ENCODE measurements around the gene GLIS1.
"Not testable (repeated sequence)": the region's sequence is repeated elsewhere in the genome, so short reads cannot be mapped to it uniquely, and the experiment has no call there.

GLIS1 gene

DNA sequence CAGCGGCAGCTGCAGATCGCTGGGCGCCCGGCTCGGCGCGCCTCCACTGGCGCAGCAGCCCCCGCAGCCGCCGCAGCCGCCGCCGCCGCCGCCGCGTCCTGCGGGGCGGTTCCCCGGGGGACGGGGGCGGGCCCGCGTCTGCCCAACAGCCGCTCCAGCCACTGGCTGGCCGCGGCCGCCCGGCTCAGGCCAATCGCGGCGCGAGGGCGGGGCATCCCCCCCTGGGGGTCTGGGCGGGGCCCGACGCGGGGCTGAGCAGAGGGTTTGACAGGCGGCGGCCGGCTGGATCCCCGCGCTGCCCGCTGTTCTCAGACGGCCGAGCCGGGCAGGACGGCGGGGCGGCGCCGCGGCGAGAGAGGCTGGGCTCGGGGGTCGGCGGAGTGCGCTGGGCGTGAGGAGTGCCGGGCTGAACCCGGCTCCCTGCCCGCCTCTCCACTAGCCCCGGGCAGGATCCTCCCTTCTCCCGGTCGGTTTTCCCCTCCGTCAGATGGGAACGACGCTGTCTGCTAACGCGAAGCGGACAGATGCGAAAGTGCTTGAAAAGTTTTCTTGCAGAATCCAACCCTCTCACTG lies at the start of gene GLIS1:
GLIS1 (minus strand) TSS at position 56 of the 573 bp plus-strand sequence. CDS start 1,100 bp downstream, outside the sequence.
- DNase-seq (ENCODE audit: low read depth in 1 of 2, low spot score in 1 of 2): peak in 1 of 2 donors; percentile 17

DNA sequence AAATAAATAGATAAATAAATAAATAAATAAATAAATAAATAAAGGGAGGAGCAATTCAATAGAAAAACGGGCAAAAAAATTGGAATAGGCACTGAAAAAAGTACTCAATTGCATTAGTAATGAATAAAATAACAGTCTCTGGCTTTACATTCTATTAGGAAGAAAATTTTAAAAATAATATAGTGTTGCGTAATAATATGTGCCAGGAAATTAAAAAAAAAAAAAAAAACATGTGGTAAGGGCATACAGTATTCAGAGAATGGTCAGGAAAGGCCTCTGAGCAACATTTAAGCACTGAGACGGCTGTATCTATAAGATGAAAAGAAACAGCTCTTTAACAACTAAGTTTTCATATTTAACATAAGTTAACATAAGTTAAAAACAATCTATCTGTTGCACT lies 48.7 kb upstream of the GLIS1 start:
- DNase-seq (ENCODE audit: low read depth in 1 of 2, low spot score in 1 of 2): no peak

GRCh38 chr1:53783056-53783455 lies 44.1 kb upstream of the GLIS1 start:
- no peak for DNase-seq (ENCODE audit: low read depth in 1 of 2, low spot score in 1 of 2)

GRCh38 chr1:53781654-53782053 lies 42.7 kb upstream of the GLIS1 start:
- no peak for DNase-seq (ENCODE audit: low read depth in 1 of 2, low spot score in 1 of 2)

GRCh38 chr1:53777272-53777671 lies 38.3 kb upstream of the GLIS1 start:
- no peak for DNase-seq (ENCODE audit: low read depth in 1 of 2, low spot score in 1 of 2)

GRCh38 chr1:53771648-53772047 lies 32.7 kb upstream of the GLIS1 start:
- no peak for DNase-seq (ENCODE audit: low read depth in 1 of 2, low spot score in 1 of 2)

DNA sequence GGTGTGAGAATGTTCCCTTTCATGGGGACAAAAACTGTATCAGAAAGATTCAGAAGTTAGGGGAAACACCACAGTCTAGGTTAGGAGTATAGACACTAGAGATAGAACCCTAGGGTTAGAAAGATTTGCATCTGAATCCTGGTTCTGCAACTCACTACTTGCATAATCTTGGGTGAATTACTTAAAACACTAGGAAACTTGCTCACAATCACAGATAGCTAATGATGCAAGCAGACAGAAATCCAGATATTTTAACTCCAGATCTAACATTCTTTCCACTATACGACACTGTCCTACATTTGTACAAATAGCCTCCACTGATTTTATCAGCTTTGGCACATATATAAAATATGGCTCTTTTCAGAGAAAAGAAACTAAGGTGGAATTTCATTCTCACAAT lies 30.8 kb upstream of the GLIS1 start:
- no peak for DNase-seq (ENCODE audit: low read depth in 1 of 2, low spot score in 1 of 2)

- no peak for DNase-seq (ENCODE audit: low read depth in 1 of 2, low spot score in 1 of 2)
Observed at GRCh38 chr1:53769184-53769583, 30.2 kb upstream of the GLIS1 start.

GRCh38 chr1:53766831-53767405 lies 28.0 kb upstream of the GLIS1 start:
- DNase-seq (ENCODE audit: low read depth in 1 of 2, low spot score in 1 of 2): no peak

DNA sequence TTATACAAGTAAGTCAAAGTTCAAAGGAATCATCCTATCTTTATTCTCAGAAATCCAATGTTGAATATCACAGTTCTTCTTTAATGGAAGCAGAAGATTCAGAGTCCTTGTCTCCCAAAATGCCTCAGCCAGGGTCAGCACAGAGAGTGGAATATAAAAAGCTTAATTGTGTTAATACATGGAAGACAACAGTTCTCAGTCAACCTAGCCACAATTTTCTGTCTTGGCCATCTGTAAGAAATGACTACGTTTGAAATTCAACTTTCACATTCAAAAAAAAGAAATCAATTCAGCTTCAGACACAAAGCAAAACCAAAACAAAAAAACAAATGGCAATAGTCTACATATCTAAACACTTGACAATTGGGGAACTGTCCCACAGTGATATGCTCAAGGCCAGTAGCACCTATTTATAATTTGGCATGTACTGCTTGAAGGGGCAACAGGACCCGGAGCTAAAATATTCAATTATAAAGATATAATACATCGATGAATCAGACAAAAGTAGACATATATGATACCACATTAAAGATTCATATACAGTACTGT lies 27.3 kb upstream of the GLIS1 start:
- no peak for DNase-seq (ENCODE audit: low read depth in 1 of 2, low spot score in 1 of 2)

- no peak for DNase-seq (ENCODE audit: low read depth in 1 of 2, low spot score in 1 of 2)
Observed at GRCh38 chr1:53765657-53766056, 26.7 kb upstream of the GLIS1 start.

GRCh38 chr1:53763911-53764310 lies 24.9 kb upstream of the GLIS1 start:
- DNase-seq (ENCODE audit: low read depth in 1 of 2, low spot score in 1 of 2): no peak

DNA sequence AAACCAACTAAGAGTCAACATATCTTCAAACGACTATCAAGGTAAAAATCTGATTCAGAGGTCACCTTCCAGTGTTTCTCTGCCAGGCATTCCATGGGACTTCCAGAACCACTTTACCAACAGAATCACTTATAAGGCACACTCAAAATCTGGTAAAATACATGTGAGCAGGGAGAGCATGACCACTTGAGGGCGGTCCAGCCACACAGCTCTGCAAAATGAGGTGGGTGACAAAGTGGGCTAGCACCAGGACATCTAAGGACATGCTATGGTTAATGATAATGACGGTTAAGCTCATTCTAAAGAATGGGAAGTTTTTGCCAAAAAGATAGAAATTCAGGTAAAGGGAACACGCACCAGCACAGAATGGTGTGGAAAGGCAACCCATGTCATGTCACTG lies 24.5 kb upstream of the GLIS1 start:
- DNase-seq (ENCODE audit: low read depth in 1 of 2, low spot score in 1 of 2): no peak

GRCh38 chr1:53760497-53760896 lies 21.5 kb upstream of the GLIS1 start:
- DNase-seq (ENCODE audit: low read depth in 1 of 2, low spot score in 1 of 2): not testable (repeated sequence)

- no peak for DNase-seq (ENCODE audit: low read depth in 1 of 2, low spot score in 1 of 2)
Observed at GRCh38 chr1:53755874-53756273, 16.9 kb upstream of the GLIS1 start.

- DNase-seq (ENCODE audit: low read depth in 1 of 2, low spot score in 1 of 2): no peak
Observed at GRCh38 chr1:53754484-53755312, 15.7 kb upstream of the GLIS1 start.

- DNase-seq (ENCODE audit: low read depth in 1 of 2, low spot score in 1 of 2): no peak
Observed at GRCh38 chr1:53752281-53752680, 13.3 kb upstream of the GLIS1 start.

- DNase-seq (ENCODE audit: low read depth in 1 of 2, low spot score in 1 of 2): no peak
Observed at GRCh38 chr1:53747841-53748240, 8.9 kb upstream of the GLIS1 start.

DNA sequence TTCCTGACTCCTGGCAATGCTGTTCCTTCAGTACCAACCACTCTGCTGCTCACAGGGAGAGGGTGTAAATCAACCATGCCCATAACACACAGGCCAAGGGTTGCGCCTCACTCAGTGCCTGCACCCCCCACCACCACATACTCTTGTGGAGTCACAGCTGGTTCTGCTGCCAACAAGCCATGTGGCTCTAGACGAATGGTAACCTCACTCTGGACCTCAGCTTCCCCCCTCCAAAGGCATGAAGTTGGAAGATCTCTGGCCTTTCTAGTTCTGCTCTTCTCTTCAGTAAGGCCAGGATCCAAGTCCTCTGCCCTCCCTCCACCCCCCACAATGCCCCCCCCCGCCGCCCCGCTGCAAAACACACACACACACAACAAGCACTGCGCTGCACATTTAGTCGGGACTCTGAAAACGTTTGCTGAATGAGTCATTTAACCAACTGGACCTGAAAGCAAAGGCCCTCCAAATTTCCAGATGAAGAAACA lies 1.7 kb upstream of the GLIS1 start:
- DNase-seq (ENCODE audit: low read depth in 1 of 2, low spot score in 1 of 2): no peak

DNA sequence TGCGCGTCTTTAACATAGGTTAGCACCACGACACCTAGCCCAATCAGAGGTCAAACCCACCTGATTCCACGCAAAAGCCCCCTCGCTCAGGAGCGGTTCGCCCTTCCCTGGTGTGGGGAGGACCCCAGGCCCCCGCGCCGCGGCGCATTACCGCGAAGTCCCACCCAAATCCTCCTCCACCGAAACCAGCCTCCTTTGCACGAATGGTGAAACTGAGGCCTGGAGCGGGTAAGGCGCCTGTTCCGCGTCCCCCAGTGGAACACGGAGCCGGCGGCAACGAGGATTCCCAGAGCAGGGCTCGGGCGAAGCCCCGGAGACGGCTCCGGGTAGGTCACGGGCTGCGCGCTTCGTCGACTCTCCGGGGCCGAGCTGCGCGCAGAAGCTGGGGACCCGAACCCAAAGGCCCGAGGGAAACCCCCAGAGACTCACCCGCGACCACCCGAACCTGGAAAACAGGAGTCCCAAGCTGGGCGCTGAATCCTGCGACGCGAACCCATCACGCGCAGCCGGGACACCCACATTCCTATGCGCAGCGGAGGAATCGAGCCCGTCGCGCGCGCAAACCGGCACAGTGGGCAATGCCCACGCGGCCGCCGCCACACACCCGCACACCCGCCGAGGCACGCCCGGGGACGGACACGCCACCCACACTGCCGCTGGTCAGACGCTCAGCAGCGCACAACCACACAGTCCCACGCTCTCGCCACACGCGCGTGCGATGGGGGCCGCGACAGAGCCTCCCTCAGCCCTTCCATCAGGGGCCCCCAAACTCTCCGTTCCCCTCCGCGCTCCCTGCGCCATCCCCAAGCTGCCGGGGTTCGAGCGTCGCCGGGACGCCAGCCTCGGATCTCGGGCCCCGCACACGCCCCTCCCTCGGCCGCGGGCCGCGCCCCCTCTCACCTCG lies 507 bp downstream of the GLIS1 start:
- no peak for DNase-seq (ENCODE audit: low read depth in 1 of 2, low spot score in 1 of 2)

DNA sequence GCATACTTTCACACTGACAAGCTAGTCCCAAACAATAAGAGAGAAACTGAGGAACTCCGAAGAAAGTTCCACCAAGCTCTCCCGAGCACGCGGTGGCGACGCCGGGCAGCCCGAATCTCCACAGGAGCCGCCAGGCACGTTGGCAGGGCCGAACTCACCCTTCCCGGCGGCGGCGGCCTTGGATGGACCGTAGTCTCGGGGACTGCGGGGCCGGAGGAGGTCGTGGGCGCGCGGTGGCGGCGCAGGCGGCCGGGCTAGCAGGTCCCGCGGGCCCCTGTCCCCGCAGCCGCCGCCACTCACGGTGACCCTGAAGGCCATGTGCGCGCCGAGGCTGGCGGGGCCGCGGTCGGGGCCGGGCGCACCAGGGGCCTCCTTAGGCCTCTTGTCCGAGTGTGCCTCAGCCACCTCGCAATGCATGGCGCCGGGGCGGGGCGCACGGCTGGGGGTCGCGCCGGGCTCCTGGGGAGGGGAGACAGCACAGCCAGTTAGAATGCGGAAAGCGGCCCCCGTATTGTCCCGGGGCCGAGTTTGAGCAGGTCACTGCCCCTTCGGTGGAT lies 1.2 kb downstream of the GLIS1 start:
- DNase-seq (ENCODE audit: low read depth in 1 of 2, low spot score in 1 of 2): no peak

Data from activated T-helper 1 cell treated with anti-CD3 and anti-CD28 coated beads, Interleukin-2, amount 50 U/mL, for 16 hours (primary cell).